Smooth muscle cell (in vitro differentiated cells): Measurements from ENCODE around the gene CCHCR1. TPM values are rescaled to one million over a fixed set of nuclear protein-coding genes. Genes with fewer than 3 reads are reported as not detected.
"Not testable (repeated sequence)": the region's sequence is repeated elsewhere in the genome, so short reads cannot be mapped to it uniquely, and the experiment has no call there.

Source experiments
- DNase-seq: peaks from one replicate; lab custom pipeline; 2025; ENCODE audit not compliant: unreplicated experiment; lab: John Stamatoyannopoulos, UW
- H2AFZ ChIP-seq: fragments of 200-600 bp; sonication (generic); 2 replicates; pipeline ENCODE4 v1.6.0; 2016; ENCODE audit warnings: antibody characterized with exemption, low read depth, mild to moderate bottlenecking
- H3F3A ChIP-seq: fragments of 200-600 bp; sonication (generic); 2 replicates; pipeline ENCODE4 v1.6.0; 2017; ENCODE audit warnings: antibody characterized with exemption, low read depth
- H3K27ac ChIP-seq: fragments of 200-600 bp; sonication (generic); 2 replicates; pipeline ENCODE4 v1.5.1; 2016; ENCODE audit warnings: low read depth, mild to moderate bottlenecking
- H3K27me3 ChIP-seq: fragments of 200-600 bp; sonication (generic); 2 replicates; pipeline ENCODE4 v1.6.1; 2016; ENCODE audit warnings: low read depth, mild to moderate bottlenecking
- H3K36me3 ChIP-seq: fragments of 200-600 bp; sonication (generic); 2 replicates; pipeline ENCODE4 v1.5.1; 2016; ENCODE audit warnings: low read depth
- H3K4me1 ChIP-seq: fragments of 200-600 bp; sonication (generic); 2 replicates; pipeline ENCODE4 v1.5.1; 2016; ENCODE audit warnings: low read depth
- H3K4me2 ChIP-seq: fragments of 200-600 bp; sonication (generic); 2 replicates; pipeline ENCODE4 v1.6.0; 2016; ENCODE audit warnings: mild to moderate bottlenecking
- H3K4me3 ChIP-seq: fragments of 200-600 bp; sonication (generic); 2 replicates; pipeline ENCODE4 v1.5.1; 2016; ENCODE audit warnings: mild to moderate bottlenecking
- H3K79me2 ChIP-seq: fragments of 200-600 bp; sonication (generic); 2 replicates; pipeline ENCODE4 v1.6.0; 2016; ENCODE audit warnings: low read depth, mild to moderate bottlenecking
- H3K9ac ChIP-seq: fragments of 200-600 bp; sonication (generic); 2 replicates; pipeline ENCODE4 v1.6.0; 2016; ENCODE audit warnings: low read depth
- H3K9me3 ChIP-seq: fragments of 200-600 bp; sonication (generic); replicated peaks from 2 replicates; pipeline ENCODE4 v1.5.1; 2016; ENCODE audit warnings: low read depth
- H4K20me1 ChIP-seq: fragments of 200-600 bp; sonication (generic); 2 replicates; pipeline ENCODE4 v1.6.0; 2016; ENCODE audit warnings: low read depth
- WGBS: methylation state at CpG from one replicate; pipeline ENCODE4 v1.1.7; 2016; ENCODE audit warnings: low lambda C conversion rate; 5-methylcytosine and 5-hydroxymethylcytosine counted together
- polyA plus RNA-seq: library from polyadenylated mRNA; unstranded; fragments of >200 nt; fragmentation: Nextera tagmentation; extraction: Ambion mirVana; gene quantifications from 2 replicates; pipeline ENCODE4 v1.2.1, GENCODE V29; 2016
- total RNA-seq: library from RNA; depleted of rRNA; stranded (reverse); fragments of >200 nt; gene quantifications from 2 replicates; pipeline ENCODE4 v1.2.3, GENCODE V29; 2014
- TF ChIP-seq, protein P1 (sequence below): fragments of 200-600 bp; sonication (generic); IDR thresholded peaks from 2 replicates; pipeline ENCODE4 v1.5.1; 2017; ENCODE audit warnings: borderline replicate concordance, mild to moderate bottlenecking, antibody characterized with exemption; ENCODE audit not compliant: insufficient read depth, poor library complexity, severe bottlenecking

The CCHCR1 gene
- total and polyA plus RNA-seq, 2 experiments from 2014 or later: 8.2 to 15.0 TPM

GRCh38 chr6:31165986-31166385, 8.4 kb upstream of the CCHCR1 start:
- Histone ChIP-seq H2AFZ (no peak overlapping the region), H3K4me1 (no peaks in the 10 kb centered on the region), H3K36me3 (no peaks in the 10 kb centered on the region), H3K27me3 (peaks cover 27% of the 10 kb centered on the region), H3K79me2 (no peaks in the 10 kb centered on the region), H3K9me3 (no peaks in the 10 kb centered on the region), H3K9ac (no peak overlapping the region), H3K4me2 (no peak overlapping the region), H4K20me1 (no peaks in the 10 kb centered on the region), H3F3A (no peaks in the 10 kb centered on the region), H3K4me3 (no peak overlapping the region), H3K27ac (no peak overlapping the region)
- 70% methylated on average over 5 of the region's 5 CpGs for WGBS
- no peak for DNase-seq
- TF ChIP-seq, protein P1, sequence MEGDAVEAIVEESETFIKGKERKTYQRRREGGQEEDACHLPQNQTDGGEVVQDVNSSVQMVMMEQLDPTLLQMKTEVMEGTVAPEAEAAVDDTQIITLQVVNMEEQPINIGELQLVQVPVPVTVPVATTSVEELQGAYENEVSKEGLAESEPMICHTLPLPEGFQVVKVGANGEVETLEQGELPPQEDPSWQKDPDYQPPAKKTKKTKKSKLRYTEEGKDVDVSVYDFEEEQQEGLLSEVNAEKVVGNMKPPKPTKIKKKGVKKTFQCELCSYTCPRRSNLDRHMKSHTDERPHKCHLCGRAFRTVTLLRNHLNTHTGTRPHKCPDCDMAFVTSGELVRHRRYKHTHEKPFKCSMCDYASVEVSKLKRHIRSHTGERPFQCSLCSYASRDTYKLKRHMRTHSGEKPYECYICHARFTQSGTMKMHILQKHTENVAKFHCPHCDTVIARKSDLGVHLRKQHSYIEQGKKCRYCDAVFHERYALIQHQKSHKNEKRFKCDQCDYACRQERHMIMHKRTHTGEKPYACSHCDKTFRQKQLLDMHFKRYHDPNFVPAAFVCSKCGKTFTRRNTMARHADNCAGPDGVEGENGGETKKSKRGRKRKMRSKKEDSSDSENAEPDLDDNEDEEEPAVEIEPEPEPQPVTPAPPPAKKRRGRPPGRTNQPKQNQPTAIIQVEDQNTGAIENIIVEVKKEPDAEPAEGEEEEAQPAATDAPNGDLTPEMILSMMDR: no peak

DNA sequence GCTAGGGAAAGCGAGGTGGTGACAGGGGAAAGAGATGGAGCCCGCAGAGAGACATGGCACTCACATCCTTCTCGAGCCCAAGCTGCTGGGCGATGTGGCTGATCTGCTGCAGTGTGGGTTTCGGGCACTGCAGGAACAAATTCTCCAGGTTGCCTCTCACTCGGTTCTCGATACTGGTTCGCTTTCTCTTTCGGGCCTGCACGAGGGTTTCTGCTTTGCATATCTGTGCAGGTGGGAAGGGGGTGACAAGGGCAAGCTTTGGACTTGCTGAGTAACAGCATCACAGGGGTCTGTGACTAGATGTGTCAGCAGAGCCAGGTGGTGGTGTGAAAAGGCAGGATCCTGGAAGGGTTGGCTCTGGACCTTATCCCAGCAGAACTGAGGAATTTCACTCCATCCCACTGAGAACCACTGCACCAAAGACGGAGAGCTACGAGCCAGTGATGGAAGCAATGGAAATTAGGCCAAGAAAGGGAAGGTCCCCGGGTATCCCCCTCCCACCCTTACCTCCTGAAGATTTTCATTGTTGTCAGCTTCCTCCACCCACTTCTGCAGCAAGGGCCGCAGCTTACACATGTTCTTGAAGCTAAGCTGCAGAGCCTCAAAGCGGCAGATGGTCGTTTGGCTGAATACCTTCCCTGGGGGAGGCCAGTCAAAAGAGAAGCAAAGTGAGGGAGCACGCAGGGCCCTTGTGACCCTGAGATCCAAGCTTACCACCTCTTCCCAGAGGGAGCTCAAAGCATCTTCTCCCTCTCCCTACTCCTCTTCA, 7.6 kb upstream of the CCHCR1 start:
- H3K4me3 ChIP-seq, H3K4me1 ChIP-seq, DNase-seq, H3K9ac ChIP-seq, H3K36me3 ChIP-seq, H3K27ac ChIP-seq, H3F3A ChIP-seq, H3K4me2 ChIP-seq, H3K9me3 ChIP-seq, H3K79me2 ChIP-seq, H4K20me1 ChIP-seq, H2AFZ ChIP-seq: not testable (repeated sequence)
- H3K27me3 ChIP-seq: peaks cover 21% of the 10 kb centered on the region
- 94% methylated on average over 17 of the region's 17 CpGs for WGBS

DNA sequence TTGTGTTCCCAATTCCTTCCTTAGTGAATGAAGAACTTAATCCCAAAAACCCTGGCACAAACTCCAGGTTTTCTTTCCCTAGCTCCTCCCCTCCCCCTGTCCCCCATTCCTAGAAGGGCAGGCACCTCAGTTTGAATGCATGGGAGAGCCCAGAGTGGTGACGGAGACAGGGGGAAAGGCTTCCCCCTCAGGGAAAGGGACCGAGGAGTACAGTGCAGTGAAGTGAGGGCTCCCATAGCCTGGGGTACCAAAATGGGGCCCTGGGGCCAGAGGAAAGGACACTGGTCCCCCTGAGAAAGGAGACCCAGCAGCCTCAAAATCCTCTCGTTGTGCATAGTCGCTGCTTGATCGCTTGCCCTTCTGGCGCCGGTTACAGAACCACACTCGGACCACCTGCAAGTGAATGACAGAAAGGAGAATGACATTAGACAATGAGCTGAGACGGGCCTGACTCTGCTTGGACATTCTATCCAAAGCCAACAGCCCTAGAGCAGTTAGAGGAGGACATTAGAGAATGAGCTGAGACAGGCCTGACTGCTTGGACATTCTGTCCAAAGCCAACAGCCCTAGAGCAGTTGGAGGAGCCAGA, 7.0 kb upstream of the CCHCR1 start:
- WGBS: 98% methylated on average over 7 of the region's 9 CpGs
- DNase-seq, H3K4me1 ChIP-seq, H3K36me3 ChIP-seq, H3K27ac ChIP-seq, H3K9ac ChIP-seq, H2AFZ ChIP-seq, H4K20me1 ChIP-seq, H3K9me3 ChIP-seq, H3K4me3 ChIP-seq, H3K79me2 ChIP-seq, H3K4me2 ChIP-seq, H3F3A ChIP-seq: not testable (repeated sequence)
- H3K27me3 ChIP-seq: peaks cover 14% of the 10 kb centered on the region

- Histone ChIP-seq H3K9ac (no peak overlapping the region), H3K4me2 (no peak overlapping the region), H3K36me3 (no peaks in the 10 kb centered on the region), H3K4me3 (no peak overlapping the region), H3K4me1 (peaks cover 8% of the 10 kb centered on the region), H3K27ac (no peak overlapping the region), H3F3A (no peaks in the 10 kb centered on the region), H3K79me2 (no peaks in the 10 kb centered on the region), H4K20me1 (no peaks in the 10 kb centered on the region), H3K9me3 (no peaks in the 10 kb centered on the region), H2AFZ (no peak overlapping the region), H3K27me3 (peaks cover 8% of the 10 kb centered on the region)
- TF ChIP-seq, protein P1: no peak
- DNase-seq: no peak
Observed at GRCh38 chr6:31163922-31164321, 6.3 kb upstream of the CCHCR1 start.
